Keratinocyte (primary cell): ENCODE measurements around the gene SLC2A9. TPM values are rescaled to one million over a fixed set of nuclear protein-coding genes. Genes with fewer than 3 reads are reported as not detected.
A peak's percentile ranks its signal among the peaks of the same experiment; 100 is the strongest.

Source experiments
- DNase-seq: peaks from one replicate; pipeline ENCODE4 v3.0.0-alpha.2; 2011; ENCODE audit warnings: low read depth, missing footprints, low spot score
- FAIRE-seq: peaks from 2 replicates; lab custom pipeline; 2011; peaks lifted over from hg19 to GRCh38; lab: Jason Lieb, UNC
- H2AFZ ChIP-seq: 2 replicates; pipeline ENCODE4 v1.6.0; 2012; ENCODE audit warnings: low read length, control low read depth, inconsistent platforms; ENCODE audit not compliant: control insufficient read depth
- H3K27ac ChIP-seq: 2 replicates; pipeline ENCODE4 v1.5.1; 2011; ENCODE audit warnings: low read length; ENCODE audit not compliant: control insufficient read depth, insufficient read depth
- H3K27me3 ChIP-seq: 3 replicates; pipeline ENCODE4 v1.6.0; 2011; ENCODE audit warnings: low read length; ENCODE audit not compliant: control insufficient read depth, insufficient read depth; ENCODE audit errors: extremely low read depth
- H3K36me3 ChIP-seq, 2 experiments: 2 replicates in 1 of 2; 3 replicates in 1 of 2; pipeline ENCODE4 v1.5.1; 2011; ENCODE audit warnings: low read length in 2 of 2, mild to moderate bottlenecking in 1 of 2; ENCODE audit not compliant: control insufficient read depth in 2 of 2, insufficient read depth in 2 of 2; ENCODE audit errors: extremely low read depth in 1 of 2
- H3K4me1 ChIP-seq: 3 replicates; pipeline ENCODE4 v1.5.1; 2011; ENCODE audit warnings: low read length; ENCODE audit not compliant: control insufficient read depth, insufficient read depth; ENCODE audit errors: extremely low read depth
- H3K4me2 ChIP-seq: 3 replicates; pipeline ENCODE4 v1.6.0; 2011; ENCODE audit warnings: low read depth, low read length; ENCODE audit not compliant: control insufficient read depth, insufficient read depth; ENCODE audit errors: extremely low read depth
- H3K4me3 ChIP-seq, 3 experiments: fragments of 200-600 bp in 1 of 3; sonication (generic) in 1 of 3; 2 replicates in 2 of 3; 3 replicates in 1 of 3; pipeline ENCODE4 v1.5.1; 2011 to 2016; ENCODE audit warnings: low read length in 3 of 3, mild to moderate bottlenecking in 3 of 3, control low read depth in 2 of 3, inconsistent platforms in 1 of 3, low read depth in 1 of 3, mixed read lengths in 1 of 3, mixed run types in 1 of 3, moderate library complexity in 1 of 3; ENCODE audit not compliant: control insufficient read depth in 2 of 3, insufficient read depth in 2 of 3; ENCODE audit errors: extremely low read depth in 1 of 3
- H3K79me2 ChIP-seq: 2 replicates; pipeline ENCODE4 v1.6.0; 2012; ENCODE audit warnings: low read length; ENCODE audit not compliant: control insufficient read depth, insufficient read depth
- H3K9ac ChIP-seq: 3 replicates; pipeline ENCODE4 v1.6.0; 2011; ENCODE audit warnings: low read length; ENCODE audit not compliant: control insufficient read depth, insufficient read depth; ENCODE audit errors: extremely low read depth
- H3K9me1 ChIP-seq: 3 replicates; pipeline ENCODE4 v1.6.0; 2011; ENCODE audit warnings: low read length; ENCODE audit not compliant: control insufficient read depth, insufficient read depth; ENCODE audit errors: extremely low read depth
- H3K9me3 ChIP-seq: 2 replicates; pipeline ENCODE4 v1.5.1; 2012; ENCODE audit warnings: low read depth, low read length; ENCODE audit not compliant: control insufficient read depth
- H4K20me1 ChIP-seq: 3 replicates; pipeline ENCODE4 v1.6.0; 2011; ENCODE audit warnings: low read length; ENCODE audit not compliant: control insufficient read depth, insufficient read depth; ENCODE audit errors: extremely low read depth
- CTCF ChIP-seq, 3 experiments: IDR thresholded peaks in 1 of 3; conservative IDR thresholded peaks in 1 of 3; optimal IDR thresholded peaks in 1 of 3; 2 replicates in 2 of 3; 3 replicates in 1 of 3; pipeline versions ENCODE3 to v1.5.1; 2011; ENCODE audit warnings: low read length in 3 of 3, mild to moderate bottlenecking in 3 of 3, moderate library complexity in 2 of 3, control low read depth in 1 of 3, inconsistent platforms in 1 of 3; ENCODE audit not compliant: insufficient read depth in 2 of 3; ENCODE audit errors: extremely low read depth in 1 of 3
- EZH2 ChIP-seq: IDR thresholded peaks from one replicate; pipeline ENCODE4 v1.6.1; 2012; ENCODE audit warnings: inconsistent platforms, mild to moderate bottlenecking, low read length, moderate library complexity
- dilution Hi-C: fragments of 300-500 bp; cut with MboI; formaldehyde crosslinking; loops from one replicate; pipeline ENCODE4 v1.7.0; 2020; ENCODE audit warnings: low sequenced_read_pairs; ENCODE audit not compliant: extremely low pct_ligation_motif_present
- polyA plus RNA-seq, 5 experiments: library from polyadenylated mRNA; depleted of rRNA in 3 of 5; stranded (reverse) in 3 of 5; stranded (forward) in 1 of 5; unstranded in 1 of 5; fragments of >200 nt; gene quantifications; 1 replicate in 1 of 5; 2 replicates in 3 of 5; 3 replicates in 1 of 5; pipeline versions ENCODE4 v1.2.1 to v1.2.3, GENCODE V29; 2011 to 2012; ENCODE audit warnings: missing spikeins in 2 of 5, low read depth in 1 of 5, low replicate concordance in 1 of 5

SLC2A9 gene
- polyA plus RNA-seq, 1 donor (not counting 4 experiments of a cell fraction or from before 2014, with no cell fraction given), result 37.3 TPM

GRCh38 chr4:10034136-10034535, 12.8 kb upstream of the SLC2A9 start:
- Histone ChIP-seq H3K4me1 (peaks cover 24% of the 10 kb centered on the region), H3K36me3 (no peaks in the 10 kb centered on the region), H3K27ac (no peak overlapping the region), H3K27me3 (peaks cover 3% of the 10 kb centered on the region), H3K9me3 (no peaks in the 10 kb centered on the region), H3K79me2 (no peaks in the 10 kb centered on the region), H3K9me1 (no peaks in the 10 kb centered on the region), H3K4me3 (no peak overlapping the region), H4K20me1 (no peaks in the 10 kb centered on the region), H2AFZ (no peak overlapping the region), H3K4me2 (no peak overlapping the region), H3K9ac (no peak overlapping the region)
- no peak for TF ChIP-seq EZH2
- no peak for TF ChIP-seq CTCF (optimal IDR thresholded peaks at IDR 0.05 in 1 of 3, IDR thresholded peaks at IDR 0.05 in 1 of 3, conservative IDR thresholded peaks at IDR 0.05 in 1 of 3; ENCODE audit: extremely low read depth in 1 of 3, insufficient read depth in 2 of 3, low read length in 3 of 3)
- dilution Hi-C loops, result no loop called here
- FAIRE-seq, result no peak
- no peak for DNase-seq

GRCh38 chr4:10033191-10033881, 12.0 kb upstream of the SLC2A9 start:
- Histone ChIP-seq H2AFZ (no peak overlapping the region), H3K4me2 (peak overlapping the region; percentile 59), H3K4me1 (peaks cover 29% of the 10 kb centered on the region), H3K4me3 (peak overlapping the region in 1 of 3 experiments; percentile 22), H4K20me1 (no peaks in the 10 kb centered on the region), H3K27me3 (peaks cover 3% of the 10 kb centered on the region), H3K9me3 (no peaks in the 10 kb centered on the region), H3K79me2 (no peaks in the 10 kb centered on the region), H3K27ac (no peak overlapping the region), H3K9ac (no peak overlapping the region), H3K9me1 (no peaks in the 10 kb centered on the region), H3K36me3 (no peaks in the 10 kb centered on the region)
- DNase-seq (no peak), FAIRE-seq (peak; percentile 53)
- dilution Hi-C loops, result no loop called here
- no peak for TF ChIP-seq EZH2
